ENCODE results near the gene LIX1. TPM values are rescaled to one million over a fixed set of nuclear protein-coding genes. Genes with fewer than 3 reads are reported as not detected.
"Not testable (repeated sequence)": the region's sequence is repeated elsewhere in the genome, so short reads cannot be mapped to it uniquely, and the experiment has no call there.

LIX1 gene
- total and polyA plus RNA-seq, 5 donors from 2014 or later: not detected

GRCh38 chr5:97084782-97085458 is 57.5 kb downstream of the LIX1 start:
- H3K27ac Mint-ChIP-seq; H3K36me3 Mint-ChIP-seq; H3K4me1 Mint-ChIP-seq; H3K4me1 ChIP-seq (ENCODE audit: control insufficient read depth, insufficient read depth, low read length, poor library complexity, severe bottlenecking); H3K4me3 Mint-ChIP-seq; ATAC-seq (ENCODE audit: low read depth in 2 of 2); H3K36me3 ChIP-seq (ENCODE audit: control insufficient read depth, insufficient read depth, low read length); H3K9me3 Mint-ChIP-seq; H3K4me3 ChIP-seq (ENCODE audit: low read depth, low read length); H3K27me3 ChIP-seq (ENCODE audit: control insufficient read depth, insufficient read depth, low read length); H3K27ac ChIP-seq (ENCODE audit: insufficient read depth, low read length, poor library complexity, severe bottlenecking); DNase-seq; H3K9me3 ChIP-seq (ENCODE audit: control insufficient read depth in 2 of 2, low read length in 2 of 2): not testable (repeated sequence)
- peaks cover 47% of the 10 kb centered on the region for H3K27me3 Mint-ChIP-seq

GRCh38 chr5:97078958-97079743 is 63.3 kb downstream of the LIX1 start:
- DNase-seq (no peak), ATAC-seq (ENCODE audit: low read depth in 2 of 2) (no peak)
- Histone ChIP-seq H3K27me3 (ENCODE audit: control insufficient read depth, insufficient read depth, low read length) (peaks cover 6% of the 10 kb centered on the region), H3K4me3 (ENCODE audit: low read depth, low read length) (no peak overlapping the region), H3K36me3 (ENCODE audit: control insufficient read depth, insufficient read depth, low read length) (no peaks in the 10 kb centered on the region), H3K9me3 (ENCODE audit: control insufficient read depth in 2 of 2, low read length in 2 of 2) (no peaks in the 10 kb centered on the region), H3K4me1 (ENCODE audit: control insufficient read depth, insufficient read depth, low read length, poor library complexity, severe bottlenecking) (no peaks in the 10 kb centered on the region), H3K27ac (ENCODE audit: insufficient read depth, low read length, poor library complexity, severe bottlenecking) (no peak overlapping the region)
- H3K27ac Mint-ChIP-seq: no peak overlapping the region
- no peaks in the 10 kb centered on the region for H3K9me3 Mint-ChIP-seq
- H3K4me1 Mint-ChIP-seq: peaks cover 0 to 10% (median 4%) of the 10 kb centered on the region in 4 donors
- no peaks in the 10 kb centered on the region for H3K36me3 Mint-ChIP-seq
- peaks cover 18% of the 10 kb centered on the region for H3K27me3 Mint-ChIP-seq
- no peak overlapping the region for H3K4me3 Mint-ChIP-seq

- H3K36me3 ChIP-seq (ENCODE audit: control insufficient read depth, insufficient read depth, low read length): no peaks in the 10 kb centered on the region
- H3K4me3 Mint-ChIP-seq: no peak overlapping the region
- DNase-seq (no peak), ATAC-seq (ENCODE audit: low read depth in 2 of 2) (no peak)
- H3K27ac ChIP-seq (ENCODE audit: insufficient read depth, low read length, poor library complexity, severe bottlenecking): no peak overlapping the region
- H3K27ac Mint-ChIP-seq: no peak overlapping the region
- peaks cover 4% of the 10 kb centered on the region for H3K27me3 ChIP-seq (ENCODE audit: control insufficient read depth, insufficient read depth, low read length)
- peaks cover 0 to 10% (median 3%) of the 10 kb centered on the region in 4 donors for H3K4me1 Mint-ChIP-seq
- H3K9me3 ChIP-seq (ENCODE audit: control insufficient read depth in 2 of 2, low read length in 2 of 2): no peaks in the 10 kb centered on the region
- peaks cover 0 to 1% (median 0%) of the 10 kb centered on the region in 7 donors for H3K9me3 Mint-ChIP-seq
- peaks cover 15% of the 10 kb centered on the region for H3K27me3 Mint-ChIP-seq
- H3K36me3 Mint-ChIP-seq: no peaks in the 10 kb centered on the region
- no peaks in the 10 kb centered on the region for H3K4me1 ChIP-seq (ENCODE audit: control insufficient read depth, insufficient read depth, low read length, poor library complexity, severe bottlenecking)
- no peak overlapping the region for H3K4me3 ChIP-seq (ENCODE audit: low read depth, low read length)
These were observed 65.2 kb downstream of the LIX1 start for GRCh38 chr5:97077246-97077645.

- H3K4me3 Mint-ChIP-seq: no peak overlapping the region
- no peak overlapping the region for H3K27ac Mint-ChIP-seq
- H3K36me3 Mint-ChIP-seq: no peaks in the 10 kb centered on the region
- H3K4me1 Mint-ChIP-seq: peaks cover 0 to 5% (median 0%) of the 10 kb centered on the region in 4 donors
- peaks cover 9% of the 10 kb centered on the region for H3K27me3 Mint-ChIP-seq
- ATAC-seq (ENCODE audit: low read depth in 2 of 2): no peak
- no peak overlapping the region for H3K27ac ChIP-seq (ENCODE audit: insufficient read depth, low read length, poor library complexity, severe bottlenecking)
- H3K27me3 ChIP-seq (ENCODE audit: control insufficient read depth, insufficient read depth, low read length): no peaks in the 10 kb centered on the region
- H3K9me3 ChIP-seq (ENCODE audit: control insufficient read depth in 2 of 2, low read length in 2 of 2): no peaks in the 10 kb centered on the region
- H3K4me3 ChIP-seq (ENCODE audit: low read depth, low read length): no peak overlapping the region
- DNase-seq: no peak
- no peaks in the 10 kb centered on the region for H3K4me1 ChIP-seq (ENCODE audit: control insufficient read depth, insufficient read depth, low read length, poor library complexity, severe bottlenecking)
- peaks cover 0 to 1% (median 0%) of the 10 kb centered on the region in 7 donors for H3K9me3 Mint-ChIP-seq
- no peaks in the 10 kb centered on the region for H3K36me3 ChIP-seq (ENCODE audit: control insufficient read depth, insufficient read depth, low read length)
These were observed 66.3 kb downstream of the LIX1 start for GRCh38 chr5:97076098-97076497.

GRCh38 chr5:97075649-97076048 is 66.8 kb downstream of the LIX1 start:
- Histone ChIP-seq H3K9me3 (ENCODE audit: control insufficient read depth in 2 of 2, low read length in 2 of 2) (no peaks in the 10 kb centered on the region), H3K4me3 (ENCODE audit: low read depth, low read length) (no peak overlapping the region), H3K36me3 (ENCODE audit: control insufficient read depth, insufficient read depth, low read length) (no peaks in the 10 kb centered on the region), H3K27ac (ENCODE audit: insufficient read depth, low read length, poor library complexity, severe bottlenecking) (no peak overlapping the region), H3K4me1 (ENCODE audit: control insufficient read depth, insufficient read depth, low read length, poor library complexity, severe bottlenecking) (no peaks in the 10 kb centered on the region), H3K27me3 (ENCODE audit: control insufficient read depth, insufficient read depth, low read length) (no peaks in the 10 kb centered on the region)
- H3K4me3 Mint-ChIP-seq: no peak overlapping the region
- no peak overlapping the region for H3K27ac Mint-ChIP-seq
- H3K4me1 Mint-ChIP-seq: peaks cover 0 to 5% (median 0%) of the 10 kb centered on the region in 4 donors
- ATAC-seq (ENCODE audit: low read depth in 2 of 2) (no peak), DNase-seq (no peak)
- peaks cover 0 to 1% (median 0%) of the 10 kb centered on the region in 7 donors for H3K9me3 Mint-ChIP-seq
- peaks cover 5% of the 10 kb centered on the region for H3K27me3 Mint-ChIP-seq
- no peaks in the 10 kb centered on the region for H3K36me3 Mint-ChIP-seq

GRCh38 chr5:97074859-97075489 is 67.4 kb downstream of the LIX1 start:
- H3K4me3 Mint-ChIP-seq: no peak overlapping the region

GRCh38 chr5:97073420-97073819 is 69.0 kb downstream of the LIX1 start:
- ATAC-seq (ENCODE audit: low read depth in 2 of 2) (no peak), DNase-seq (no peak)
- Mint-ChIP-seq H3K4me1 (peaks cover 0 to 6% (median 3%) of the 10 kb centered on the region in 4 donors), H3K36me3 (no peaks in the 10 kb centered on the region), H3K27me3 (peaks cover 15% of the 10 kb centered on the region), H3K27ac (no peak overlapping the region), H3K9me3 (peaks cover 0 to 2% (median 0%) of the 10 kb centered on the region in 7 donors), H3K4me3 (no peak overlapping the region)
- no peaks in the 10 kb centered on the region for H3K27me3 ChIP-seq (ENCODE audit: control insufficient read depth, insufficient read depth, low read length)
- no peaks in the 10 kb centered on the region for H3K4me1 ChIP-seq (ENCODE audit: control insufficient read depth, insufficient read depth, low read length, poor library complexity, severe bottlenecking)
- H3K36me3 ChIP-seq (ENCODE audit: control insufficient read depth, insufficient read depth, low read length): no peaks in the 10 kb centered on the region
- no peak overlapping the region for H3K27ac ChIP-seq (ENCODE audit: insufficient read depth, low read length, poor library complexity, severe bottlenecking)
- no peak overlapping the region for H3K4me3 ChIP-seq (ENCODE audit: low read depth, low read length)
- H3K9me3 ChIP-seq (ENCODE audit: control insufficient read depth in 2 of 2, low read length in 2 of 2): no peaks in the 10 kb centered on the region

More at GRCh38 chr5:97074859-97075489, 67.4 kb downstream of the LIX1 start:
- H3K4me1 Mint-ChIP-seq: peaks cover 0 to 5% (median 2%) of the 10 kb centered on the region in 4 donors
- Histone ChIP-seq H3K4me1 (ENCODE audit: control insufficient read depth, insufficient read depth, low read length, poor library complexity, severe bottlenecking) (no peaks in the 10 kb centered on the region), H3K9me3 (ENCODE audit: control insufficient read depth in 2 of 2, low read length in 2 of 2) (no peaks in the 10 kb centered on the region), H3K4me3 (ENCODE audit: low read depth, low read length) (no peak overlapping the region), H3K36me3 (ENCODE audit: control insufficient read depth, insufficient read depth, low read length) (no peaks in the 10 kb centered on the region), H3K27ac (ENCODE audit: insufficient read depth, low read length, poor library complexity, severe bottlenecking) (no peak overlapping the region), H3K27me3 (ENCODE audit: control insufficient read depth, insufficient read depth, low read length) (no peaks in the 10 kb centered on the region)
- peaks cover 10% of the 10 kb centered on the region for H3K27me3 Mint-ChIP-seq
- peaks cover 0 to 2% (median 0%) of the 10 kb centered on the region in 7 donors for H3K9me3 Mint-ChIP-seq
- no peaks in the 10 kb centered on the region for H3K36me3 Mint-ChIP-seq
- ATAC-seq (ENCODE audit: low read depth in 2 of 2) (no peak), DNase-seq (no peak)
- no peak overlapping the region for H3K27ac Mint-ChIP-seq
